ENCODE measurements around the gene COQ5.

The COQ5 gene

DNA sequence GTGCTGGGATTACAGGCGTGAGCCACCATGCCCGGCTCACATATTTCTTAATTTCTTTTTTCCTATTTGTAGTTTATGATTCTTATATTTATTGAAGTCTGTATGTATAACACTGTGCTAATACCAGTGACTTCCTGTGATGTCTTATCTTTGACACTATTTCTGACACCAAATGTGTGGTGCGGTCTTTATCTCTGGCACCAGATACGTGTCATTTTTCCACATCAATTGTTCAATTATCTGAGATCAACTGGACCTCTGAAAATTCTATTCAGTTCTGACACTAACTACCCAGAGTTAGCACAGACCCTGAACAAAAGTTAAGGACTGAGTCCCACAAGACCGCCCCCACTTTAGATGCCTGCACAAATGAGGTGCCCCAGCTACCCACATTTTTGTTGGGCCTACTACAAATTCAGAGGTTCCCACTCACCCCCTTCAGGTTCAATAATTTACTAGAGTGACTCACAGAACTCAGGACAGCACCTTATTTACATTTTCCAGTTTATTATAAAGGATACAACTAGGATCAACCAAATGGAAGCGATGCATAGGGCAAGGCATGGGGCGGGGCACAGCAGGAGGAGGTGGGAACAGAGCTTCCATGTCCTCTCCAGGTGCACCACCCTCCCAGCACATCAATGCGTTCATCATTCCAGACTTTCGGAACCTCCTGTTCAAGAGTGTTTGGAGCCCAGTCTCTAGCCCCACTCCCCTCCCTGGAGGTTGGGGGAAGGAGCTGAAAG is 47.8 kb downstream of the COQ5 start:
- TF ChIP-seq, protein P1, sequence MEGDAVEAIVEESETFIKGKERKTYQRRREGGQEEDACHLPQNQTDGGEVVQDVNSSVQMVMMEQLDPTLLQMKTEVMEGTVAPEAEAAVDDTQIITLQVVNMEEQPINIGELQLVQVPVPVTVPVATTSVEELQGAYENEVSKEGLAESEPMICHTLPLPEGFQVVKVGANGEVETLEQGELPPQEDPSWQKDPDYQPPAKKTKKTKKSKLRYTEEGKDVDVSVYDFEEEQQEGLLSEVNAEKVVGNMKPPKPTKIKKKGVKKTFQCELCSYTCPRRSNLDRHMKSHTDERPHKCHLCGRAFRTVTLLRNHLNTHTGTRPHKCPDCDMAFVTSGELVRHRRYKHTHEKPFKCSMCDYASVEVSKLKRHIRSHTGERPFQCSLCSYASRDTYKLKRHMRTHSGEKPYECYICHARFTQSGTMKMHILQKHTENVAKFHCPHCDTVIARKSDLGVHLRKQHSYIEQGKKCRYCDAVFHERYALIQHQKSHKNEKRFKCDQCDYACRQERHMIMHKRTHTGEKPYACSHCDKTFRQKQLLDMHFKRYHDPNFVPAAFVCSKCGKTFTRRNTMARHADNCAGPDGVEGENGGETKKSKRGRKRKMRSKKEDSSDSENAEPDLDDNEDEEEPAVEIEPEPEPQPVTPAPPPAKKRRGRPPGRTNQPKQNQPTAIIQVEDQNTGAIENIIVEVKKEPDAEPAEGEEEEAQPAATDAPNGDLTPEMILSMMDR (IDR thresholded peaks at IDR 0.05) = no peak
- Histone ChIP-seq H3K27ac (no peak overlapping the region), H3K4me3 (no peak overlapping the region)

GRCh38 chr12:120480211-120480610 is 48.7 kb downstream of the COQ5 start:
- no peak overlapping the region for H3K27ac ChIP-seq
- no peak for DNase-seq (ENCODE audit: low spot score)
- TF ChIP-seq, protein P1 (IDR thresholded peaks at IDR 0.05) = no peak
- H3K4me3 ChIP-seq = no peak overlapping the region

More for the DNA sequence above, 47.8 kb downstream of the COQ5 start:
- DNase-seq (ENCODE audit: low spot score) = no peak

DNA sequence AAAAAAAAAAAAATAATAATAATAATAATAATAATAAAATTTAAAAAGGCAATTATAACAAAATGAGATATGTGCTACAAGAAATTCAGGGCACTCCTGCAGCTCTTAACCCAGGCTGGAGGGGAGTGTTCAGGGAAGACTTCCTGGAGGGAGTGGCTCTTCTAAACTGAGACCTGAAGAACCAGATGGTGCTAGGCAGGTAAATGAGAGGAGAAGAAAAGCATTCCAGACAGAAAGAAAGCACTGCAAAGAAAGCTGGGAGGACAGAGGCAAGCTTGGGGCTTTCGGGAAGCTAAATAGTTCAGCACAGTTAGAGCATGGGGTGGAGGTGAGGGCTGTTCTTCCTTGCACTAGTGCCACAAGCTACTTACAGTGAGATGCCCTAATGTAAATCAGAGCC is 49.5 kb downstream of the COQ5 start:
- TF ChIP-seq, protein P1 (IDR thresholded peaks at IDR 0.05) = no peak
- no peak for DNase-seq (ENCODE audit: low spot score)
- no peak overlapping the region for H3K4me3 ChIP-seq
- H3K27ac ChIP-seq = no peak overlapping the region

DNA sequence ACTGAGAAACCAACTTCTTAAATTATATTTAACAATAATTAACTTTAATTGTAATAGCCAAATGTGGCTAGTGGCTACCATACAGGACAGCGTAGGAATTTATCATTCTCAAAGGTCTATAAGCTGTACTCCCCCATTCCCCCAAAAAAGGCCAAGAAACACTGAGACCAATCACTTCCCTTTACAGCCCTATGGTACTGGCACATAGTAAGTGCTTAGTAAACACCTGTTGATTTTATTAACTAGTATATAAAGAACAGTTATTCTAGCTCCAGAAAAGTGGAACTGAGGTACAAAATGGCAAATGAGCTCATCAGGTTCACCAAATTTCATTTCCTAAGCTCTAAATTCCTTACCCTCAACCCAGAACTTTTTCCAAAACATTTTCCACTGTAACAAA is 53.3 kb downstream of the COQ5 start:
- DNase-seq (ENCODE audit: low spot score) = no peak
- TF ChIP-seq, protein P1 (IDR thresholded peaks at IDR 0.05) = no peak
- no peak overlapping the region for H3K27ac ChIP-seq
- H3K4me3 ChIP-seq = no peak overlapping the region

DNA sequence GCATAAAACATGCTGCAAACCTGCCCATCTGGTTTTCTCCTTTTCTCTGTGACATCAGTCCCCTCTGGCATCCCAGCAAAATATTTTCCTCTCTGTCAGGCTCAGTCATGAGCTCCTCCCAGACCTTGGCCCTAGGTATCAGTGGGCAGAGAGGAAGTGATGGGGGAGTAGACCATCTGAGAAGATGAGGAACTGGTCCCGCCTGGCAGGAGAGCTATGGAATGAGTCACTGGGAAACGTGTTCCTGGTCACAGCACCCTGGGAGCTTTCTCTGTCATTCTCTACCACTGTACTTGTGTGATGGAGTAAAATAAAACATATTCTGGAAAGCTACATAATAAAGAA is 54.4 kb downstream of the COQ5 start:
- TF ChIP-seq, protein P1 (IDR thresholded peaks at IDR 0.05) = no peak
- Histone ChIP-seq H3K27ac (no peak overlapping the region), H3K4me3 (no peak overlapping the region)
- no peak for DNase-seq (ENCODE audit: low spot score)

GRCh38 chr12:120473807-120474615 is 54.9 kb downstream of the COQ5 start:
- Histone ChIP-seq H3K4me3 (no peak overlapping the region), H3K27ac (no peak overlapping the region)
- no peak for DNase-seq (ENCODE audit: low spot score)
- TF ChIP-seq, protein P1 (IDR thresholded peaks at IDR 0.05) = no peak

GRCh38 chr12:120472521-120472920 is 56.4 kb downstream of the COQ5 start:
- TF ChIP-seq, protein P1 (IDR thresholded peaks at IDR 0.05) = no peak
- Histone ChIP-seq H3K27ac (no peak overlapping the region), H3K4me3 (no peak overlapping the region)
- DNase-seq (ENCODE audit: low spot score) = no peak
